ENCODE data around the gene PAPOLG.
"Not testable (repeated sequence)": the region's sequence is repeated elsewhere in the genome, so short reads cannot be mapped to it uniquely, and the experiment has no call there.

The PAPOLG gene

DNA sequence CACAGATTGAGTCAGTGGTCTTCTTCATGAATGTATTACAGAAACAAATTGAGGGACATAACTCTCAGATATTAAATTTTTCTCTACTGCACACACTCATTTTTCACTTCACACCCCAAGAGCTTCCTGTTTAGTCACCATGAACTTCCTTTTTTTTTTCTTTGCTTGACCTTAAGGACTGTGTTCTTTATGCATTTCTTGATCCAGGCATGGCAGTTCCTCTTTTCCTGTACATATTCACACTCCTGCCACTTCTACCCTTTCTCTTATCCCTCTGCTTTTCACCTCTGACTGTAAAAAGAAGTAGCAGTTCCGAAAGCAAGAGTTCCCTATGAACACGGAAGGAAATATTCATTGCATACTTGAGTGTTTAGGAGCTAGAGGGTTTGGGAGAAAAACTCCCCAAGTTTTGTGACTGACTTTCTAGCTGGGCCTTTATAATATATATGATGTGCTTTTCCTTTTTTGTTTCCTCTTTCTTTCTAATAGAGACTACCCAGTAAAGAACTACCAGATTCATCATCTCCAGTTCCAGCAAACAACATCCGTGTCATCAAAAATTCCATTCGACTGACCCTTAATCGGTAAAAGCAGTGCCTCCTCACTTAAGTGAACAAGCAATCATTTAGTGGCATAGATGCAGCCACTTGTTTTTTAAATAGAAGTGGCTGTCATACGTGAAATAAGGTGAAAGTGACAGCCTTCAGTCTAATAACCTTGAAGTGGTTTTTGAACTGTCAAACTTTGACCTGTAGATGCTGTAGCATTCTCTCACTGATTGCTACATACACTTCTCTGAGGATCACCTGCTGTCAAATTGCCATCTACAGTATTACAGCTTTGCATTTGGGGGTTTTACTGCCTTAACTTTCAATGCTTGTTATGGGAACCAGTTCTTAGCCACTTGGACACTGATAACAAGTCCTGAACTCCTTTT, 40.8 kb downstream of the PAPOLG start:
- TF ChIP-seq, protein P1, sequence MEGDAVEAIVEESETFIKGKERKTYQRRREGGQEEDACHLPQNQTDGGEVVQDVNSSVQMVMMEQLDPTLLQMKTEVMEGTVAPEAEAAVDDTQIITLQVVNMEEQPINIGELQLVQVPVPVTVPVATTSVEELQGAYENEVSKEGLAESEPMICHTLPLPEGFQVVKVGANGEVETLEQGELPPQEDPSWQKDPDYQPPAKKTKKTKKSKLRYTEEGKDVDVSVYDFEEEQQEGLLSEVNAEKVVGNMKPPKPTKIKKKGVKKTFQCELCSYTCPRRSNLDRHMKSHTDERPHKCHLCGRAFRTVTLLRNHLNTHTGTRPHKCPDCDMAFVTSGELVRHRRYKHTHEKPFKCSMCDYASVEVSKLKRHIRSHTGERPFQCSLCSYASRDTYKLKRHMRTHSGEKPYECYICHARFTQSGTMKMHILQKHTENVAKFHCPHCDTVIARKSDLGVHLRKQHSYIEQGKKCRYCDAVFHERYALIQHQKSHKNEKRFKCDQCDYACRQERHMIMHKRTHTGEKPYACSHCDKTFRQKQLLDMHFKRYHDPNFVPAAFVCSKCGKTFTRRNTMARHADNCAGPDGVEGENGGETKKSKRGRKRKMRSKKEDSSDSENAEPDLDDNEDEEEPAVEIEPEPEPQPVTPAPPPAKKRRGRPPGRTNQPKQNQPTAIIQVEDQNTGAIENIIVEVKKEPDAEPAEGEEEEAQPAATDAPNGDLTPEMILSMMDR (IDR thresholded peaks at IDR 0.05; ENCODE audit: low read depth, low read length): no peak
- H3K4me3 ChIP-seq (ENCODE audit: low read depth, low read length): no peak overlapping the region

DNA sequence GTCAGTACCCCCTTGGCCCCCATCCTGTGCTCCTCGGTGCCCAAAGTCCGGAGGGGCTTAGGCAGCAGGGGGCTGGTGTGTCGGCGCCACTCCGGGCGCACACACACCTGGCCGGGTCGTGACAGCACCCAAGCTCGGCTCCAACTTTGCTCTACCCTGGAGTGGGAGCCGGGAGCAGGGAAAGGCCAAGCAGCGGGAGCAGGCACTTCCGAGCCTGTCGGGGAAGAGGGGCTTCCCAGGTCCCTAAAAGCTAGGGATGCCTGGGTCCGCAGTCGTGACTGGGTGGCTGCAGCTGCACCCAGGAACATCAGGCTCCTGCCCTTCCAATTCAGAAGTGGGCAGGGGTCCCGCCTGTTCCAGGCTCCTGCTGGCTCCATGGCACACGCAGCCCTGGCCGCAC, 48.4 kb downstream of the PAPOLG start:
- H3K4me3 ChIP-seq (ENCODE audit: low read depth, low read length): no peak overlapping the region
- TF ChIP-seq, protein P1 (IDR thresholded peaks at IDR 0.05; ENCODE audit: low read depth, low read length): no peak

DNA sequence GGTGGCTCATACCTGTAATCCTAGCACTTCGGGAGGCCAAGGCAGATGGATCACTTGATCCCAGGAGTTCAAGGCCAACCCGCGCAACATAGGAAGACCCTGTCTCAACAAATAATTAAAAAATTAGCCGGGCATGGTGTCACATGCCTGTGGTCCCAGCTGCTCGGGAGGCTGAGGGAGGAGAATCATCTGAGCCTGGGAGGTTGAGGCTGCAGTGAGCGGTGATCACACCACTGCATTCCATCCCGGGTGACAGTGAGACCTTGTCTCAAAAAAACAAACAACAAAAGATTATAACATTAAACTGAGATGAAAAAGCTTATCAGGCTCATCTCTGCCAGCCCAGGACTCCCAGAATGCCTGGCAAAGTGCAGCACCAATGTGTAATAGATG, 50.5 kb downstream of the PAPOLG start:
- H3K4me3 ChIP-seq (ENCODE audit: low read depth, low read length): no peak overlapping the region
- TF ChIP-seq, protein P1 (IDR thresholded peaks at IDR 0.05; ENCODE audit: low read depth, low read length): no peak

DNA sequence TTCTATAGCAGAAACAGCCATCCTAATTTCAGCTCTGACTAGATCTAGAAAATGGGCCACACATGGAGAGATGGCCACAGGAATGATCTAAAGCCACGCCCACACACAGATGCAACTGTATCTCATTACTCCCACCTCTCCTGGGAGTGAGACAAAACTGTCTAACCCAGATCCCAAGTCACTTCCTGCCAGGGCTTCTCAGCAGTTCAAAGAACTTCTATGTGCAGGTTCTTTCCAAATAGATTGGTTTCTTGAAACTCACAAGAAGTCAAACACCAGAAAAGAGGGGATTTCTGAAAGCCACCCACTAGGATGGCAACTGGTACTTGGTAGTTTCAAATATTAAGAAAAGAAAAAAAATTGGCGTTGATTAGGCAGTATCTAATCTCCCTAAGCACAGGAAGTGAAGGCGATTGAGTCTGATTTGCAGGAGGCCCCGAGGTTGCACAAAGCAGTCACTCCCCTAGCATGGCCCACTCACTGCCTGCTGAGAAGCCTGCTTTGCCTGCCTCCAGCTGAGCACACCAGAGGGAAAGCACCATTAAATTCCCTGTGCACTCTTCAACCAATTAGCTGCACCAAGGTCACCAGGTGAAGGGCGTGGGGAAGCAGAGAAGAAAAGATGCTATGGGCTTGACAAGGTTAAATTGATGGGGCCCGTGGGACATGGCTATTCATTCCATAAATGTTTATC, 51.1 kb downstream of the PAPOLG start:
- H3K4me3 ChIP-seq (ENCODE audit: low read depth, low read length): no peak overlapping the region
- TF ChIP-seq, protein P1 (IDR thresholded peaks at IDR 0.05; ENCODE audit: low read depth, low read length): no peak

DNA sequence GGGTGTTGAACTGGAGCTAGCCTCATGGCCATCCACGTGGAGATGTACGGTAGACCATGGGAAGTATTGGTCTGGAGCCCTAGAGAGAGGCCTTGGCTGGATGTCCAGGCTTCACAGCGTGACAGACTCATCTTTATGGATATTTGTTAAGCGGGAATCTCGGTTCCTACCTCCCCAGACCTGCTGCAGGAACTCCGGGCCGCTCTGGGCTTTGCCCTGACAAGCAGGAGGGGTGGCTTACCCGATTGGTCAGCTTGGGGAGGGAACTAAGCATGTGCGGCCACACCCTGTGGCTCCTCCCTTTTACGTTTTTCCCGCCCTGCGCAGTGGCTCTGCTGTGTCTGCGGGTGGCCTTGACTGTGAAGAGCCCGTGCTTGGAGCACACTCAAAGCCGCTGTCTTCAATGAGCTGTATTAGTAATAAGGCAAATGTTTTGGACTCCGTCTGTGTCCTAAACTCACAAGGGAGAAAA, 52.3 kb downstream of the PAPOLG start:
- H3K4me3 ChIP-seq (ENCODE audit: low read depth, low read length): no peak overlapping the region
- TF ChIP-seq, protein P1 (IDR thresholded peaks at IDR 0.05; ENCODE audit: low read depth, low read length): no peak

GRCh38 chr2:60811491-60812375, 55.7 kb downstream of the PAPOLG start:
- no peak overlapping the region for H3K4me3 ChIP-seq (ENCODE audit: low read depth, low read length)
- TF ChIP-seq, protein P1 (IDR thresholded peaks at IDR 0.05; ENCODE audit: low read depth, low read length): no peak

DNA sequence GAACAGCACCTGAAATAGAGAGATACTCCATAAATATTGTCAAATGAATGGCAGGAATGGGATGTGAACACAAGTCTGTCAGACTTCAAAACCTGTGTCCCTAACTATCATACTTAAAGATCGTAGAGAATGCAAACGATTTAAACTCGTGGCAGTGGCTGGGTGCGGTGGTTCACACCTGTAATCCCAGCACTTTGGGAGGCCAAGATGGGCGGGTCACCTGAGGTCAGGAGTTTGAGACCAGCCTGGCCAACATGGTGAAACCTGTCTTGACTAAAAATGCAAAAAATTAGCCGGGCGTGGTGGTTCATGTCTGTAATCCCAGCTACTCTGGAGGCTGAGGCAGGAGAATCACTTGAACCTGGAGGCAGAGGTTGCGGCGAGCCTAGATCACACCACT, 61.1 kb downstream of the PAPOLG start:
- H3K4me3 ChIP-seq (ENCODE audit: low read depth, low read length): not testable (repeated sequence)
